H1 (cell line): ENCODE measurements around the gene PAPOLA.

Experiments
- CBX8 ChIP-seq: fragments of 300-800, 300-1000 bp; sonication (generic); IDR thresholded peaks from 2 replicates; pipeline ENCODE4 v1.7.1; 2016; ENCODE audit warnings: low read depth, low read length, borderline replicate concordance
- JUND ChIP-seq: IDR thresholded peaks from 2 replicates; pipeline ENCODE4 v1.6.1; 2011; ENCODE audit warnings: mild to moderate bottlenecking, improper control_type of control experiment, low read length
- MAX ChIP-seq: IDR thresholded peaks from 2 replicates; pipeline ENCODE4 v1.6.1; 2012; ENCODE audit warnings: inconsistent platforms

GRCh38 chr14:96538990-96539317 is 36.8 kb downstream of the PAPOLA start:
- TF ChIP-seq JUND (no peak), MAX (no peak), CBX8 (no peak)
